NCI-H2029 (cell line): Measurements from ENCODE around the gene FOXO3.
"Not testable (repeated sequence)": the region's sequence is repeated elsewhere in the genome, so short reads cannot be mapped to it uniquely, and the experiment has no call there.

Source experiments
- DNase-seq: peaks from one replicate; lab custom pipeline; 2025; lab: John Stamatoyannopoulos, UW

Gene FOXO3

GRCh38 chr6:108660251-108660650, 99.5 kb downstream of the FOXO3 start:
- DNase-seq: no peak

GRCh38 chr6:108661430-108661829, 100.7 kb downstream of the FOXO3 start:
- no peak for DNase-seq

- DNase-seq: no peak
These were observed 101.3 kb downstream of the FOXO3 start for GRCh38 chr6:108661982-108662381.

GRCh38 chr6:108662702-108663101, 102.0 kb downstream of the FOXO3 start:
- DNase-seq: no peak

GRCh38 chr6:108663494-108664064, 102.9 kb downstream of the FOXO3 start:
- not testable (repeated sequence) for DNase-seq

GRCh38 chr6:108665495-108666196, 104.9 kb downstream of the FOXO3 start:
- no peak for DNase-seq

GRCh38 chr6:108666656-108667260, 106.0 kb downstream of the FOXO3 start:
- DNase-seq: no peak

- DNase-seq: no peak
These were observed 107.3 kb downstream of the FOXO3 start for GRCh38 chr6:108667993-108668392.

- no peak for DNase-seq
These were observed 109.0 kb downstream of the FOXO3 start for GRCh38 chr6:108669673-108670072.

- DNase-seq: no peak
These were observed 110.5 kb downstream of the FOXO3 start for GRCh38 chr6:108671175-108671574.

GRCh38 chr6:108671790-108672189, 111.1 kb downstream of the FOXO3 start:
- no peak for DNase-seq

- DNase-seq: no peak
These were observed 111.9 kb downstream of the FOXO3 start for GRCh38 chr6:108672641-108673040.

GRCh38 chr6:108673153-108673552, 112.4 kb downstream of the FOXO3 start:
- no peak for DNase-seq

GRCh38 chr6:108673602-108674001, 112.9 kb downstream of the FOXO3 start:
- DNase-seq: no peak

- no peak for DNase-seq
These were observed 114.8 kb downstream of the FOXO3 start for GRCh38 chr6:108675226-108676200.

GRCh38 chr6:108676555-108676954, 115.8 kb downstream of the FOXO3 start:
- DNase-seq: no peak

- no peak for DNase-seq
These were observed 116.6 kb downstream of the FOXO3 start for GRCh38 chr6:108677357-108677756.

- no peak for DNase-seq
These were observed 117.2 kb downstream of the FOXO3 start for GRCh38 chr6:108677894-108678293.

- DNase-seq: not testable (repeated sequence)
These were observed 119.6 kb downstream of the FOXO3 start for GRCh38 chr6:108680314-108680713.

GRCh38 chr6:108681721-108682120, 121.0 kb downstream of the FOXO3 start:
- DNase-seq: not testable (repeated sequence)

GRCh38 chr6:108682383-108683119, 121.8 kb downstream of the FOXO3 start:
- DNase-seq: not testable (repeated sequence)
